Stimulated activated naive CD4-positive, alpha-beta T cell (primary cell): ENCODE data around the gene TNNI3K.
A peak's percentile ranks its signal among the peaks of the same experiment; 100 is the strongest.
"Not testable (repeated sequence)": the region's sequence is repeated elsewhere in the genome, so short reads cannot be mapped to it uniquely, and the experiment has no call there.

Source experiments
- DNase-seq, 6 experiments: peaks; one replicate each; lab custom pipeline; 2025; lab: John Stamatoyannopoulos, UW

TNNI3K gene

GRCh38 chr1:74235153-74235552 lies at the start of gene TNNI3K:
TSS of gene TNNI3K (plus strand) at chr1:74235387. CDS start at chr1:74235452, 65 bp downstream.
- DNase-seq: no peak

DNA sequence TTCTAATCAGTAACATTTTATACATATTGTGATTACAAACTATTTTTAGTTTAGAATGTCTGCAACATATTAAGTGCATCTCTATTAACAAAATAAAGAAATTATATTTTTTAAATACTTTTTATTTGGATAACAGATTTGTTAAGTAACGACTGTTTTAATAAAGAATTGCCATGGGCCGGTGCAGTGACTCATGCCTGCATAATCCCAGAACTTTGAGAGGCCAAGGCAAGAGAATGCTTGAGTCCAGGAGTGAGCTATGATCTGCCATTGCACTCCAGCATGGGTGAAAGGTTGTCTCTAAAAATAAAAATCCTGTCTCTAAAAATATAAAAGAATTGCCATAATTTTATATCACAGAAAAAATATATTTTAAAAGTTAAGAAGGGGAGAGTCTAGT lies 41.3 kb upstream of the TNNI3K start:
- DNase-seq: no peak

GRCh38 chr1:74195339-74195738 lies 39.8 kb upstream of the TNNI3K start:
- no peak for DNase-seq

- DNase-seq: peak in 1 of 6 experiments; percentile 22
Observed at GRCh38 chr1:74197255-74197654, 37.9 kb upstream of the TNNI3K start.

DNA sequence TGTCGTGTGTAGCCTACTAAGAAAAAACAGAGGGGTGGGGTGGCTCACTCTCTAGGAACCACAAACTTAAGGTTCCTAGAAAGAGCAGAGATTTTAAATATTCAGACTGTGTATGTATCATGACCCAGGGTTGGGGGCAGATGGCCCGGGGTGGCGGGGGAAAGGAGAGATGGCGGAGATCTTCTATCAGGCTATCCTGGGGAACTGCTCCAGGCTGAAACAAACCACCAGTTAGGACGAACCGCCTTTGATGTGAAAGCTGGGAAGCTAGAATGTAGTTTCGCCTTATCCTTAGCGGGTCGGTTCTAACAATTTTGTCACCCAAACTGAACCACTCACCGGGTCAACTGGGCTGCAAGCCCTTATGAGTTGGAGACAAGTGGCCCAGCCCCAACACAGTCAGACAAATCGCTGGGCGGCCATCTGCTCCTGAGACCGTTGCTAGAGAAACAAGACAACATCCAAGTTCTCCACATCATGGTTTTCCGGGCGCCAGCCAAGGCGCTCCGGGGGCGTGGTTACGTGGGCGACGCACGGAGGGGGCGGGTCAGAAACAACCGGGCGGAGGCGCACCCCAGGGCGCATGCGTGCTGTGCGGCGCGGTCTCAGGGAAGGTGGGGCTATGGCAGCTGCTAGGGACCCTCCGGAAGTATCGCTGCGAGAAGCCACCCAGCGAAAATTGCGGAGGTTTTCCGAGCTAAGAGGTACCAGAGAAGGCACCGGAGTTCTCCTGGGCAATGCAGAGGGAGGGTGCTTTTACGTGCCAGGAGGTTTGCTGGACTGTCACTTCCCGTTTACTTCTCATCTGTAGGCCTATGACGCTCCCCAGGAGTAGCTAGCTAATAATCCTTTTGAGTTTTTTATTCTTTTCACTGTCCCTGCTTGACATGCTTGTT lies 37.3 kb upstream of the TNNI3K start, which contains the start of the genes FPGT and LRRIQ3:
Gene FPGT (plus strand): TSS at position 586 of the 896 bp plus-strand sequence. CDS start 37 bp downstream, at position 623.
Gene LRRIQ3 (minus strand): TSS at position 520 of the 896 bp plus-strand sequence. CDS start 14,492 bp downstream, outside the sequence.
- DNase-seq: peak; percentile 90 to 95 (median 92)

DNA sequence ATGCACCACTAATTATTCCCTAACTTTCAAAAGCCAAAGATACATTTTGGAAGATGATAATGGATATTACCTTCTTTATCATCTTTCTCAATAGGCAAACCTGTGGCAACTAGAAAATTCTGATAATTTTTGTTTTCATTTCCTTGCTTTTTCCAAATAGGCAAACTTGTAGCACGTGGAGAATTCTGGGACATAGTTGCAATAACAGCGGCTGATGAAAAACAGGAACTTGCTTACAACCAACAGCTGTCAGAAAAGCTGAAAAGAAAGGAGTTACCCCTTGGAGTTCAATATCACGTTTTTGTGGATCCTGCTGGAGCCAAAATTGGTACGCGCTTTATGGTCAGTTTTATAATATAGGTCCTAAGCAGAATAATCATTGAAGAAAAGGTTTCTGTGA lies 35.7 kb upstream of the TNNI3K start:
- no peak for DNase-seq

DNA sequence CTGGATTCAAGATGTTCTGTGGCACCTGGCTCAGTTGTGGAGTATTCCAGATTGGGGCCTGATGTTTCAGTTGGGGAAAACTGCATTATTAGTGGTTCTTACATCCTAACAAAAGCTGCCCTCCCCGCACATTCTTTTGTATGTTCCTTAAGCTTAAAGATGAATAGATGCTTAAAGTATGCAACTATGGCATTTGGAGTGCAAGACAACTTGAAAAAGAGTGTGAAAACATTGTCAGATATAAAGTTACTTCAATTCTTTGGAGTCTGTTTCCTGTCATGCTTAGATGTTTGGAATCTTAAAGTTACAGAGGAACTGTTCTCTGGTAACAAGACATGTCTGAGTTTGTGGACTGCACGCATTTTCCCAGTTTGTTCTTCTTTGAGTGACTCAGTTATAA lies 29.9 kb upstream of the TNNI3K start:
- DNase-seq: no peak

DNA sequence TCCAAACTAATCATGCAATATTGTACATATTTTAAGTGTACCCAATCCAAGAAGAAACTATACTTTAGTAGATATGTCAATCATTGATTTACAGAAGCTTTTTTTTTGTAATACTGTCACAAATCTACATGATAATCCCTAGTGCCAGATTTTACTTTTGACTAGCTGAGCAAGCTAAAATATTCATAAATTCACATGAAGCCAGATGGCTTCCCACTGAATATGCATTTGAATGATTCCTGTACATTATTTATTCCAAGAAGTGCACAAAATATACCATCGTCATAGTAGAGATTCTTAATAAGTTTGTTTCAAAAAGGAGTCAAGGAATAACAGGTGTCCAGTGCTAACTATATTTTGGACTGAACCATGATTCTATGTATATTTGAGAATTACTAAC lies 20.0 kb upstream of the TNNI3K start:
- DNase-seq: no peak

DNA sequence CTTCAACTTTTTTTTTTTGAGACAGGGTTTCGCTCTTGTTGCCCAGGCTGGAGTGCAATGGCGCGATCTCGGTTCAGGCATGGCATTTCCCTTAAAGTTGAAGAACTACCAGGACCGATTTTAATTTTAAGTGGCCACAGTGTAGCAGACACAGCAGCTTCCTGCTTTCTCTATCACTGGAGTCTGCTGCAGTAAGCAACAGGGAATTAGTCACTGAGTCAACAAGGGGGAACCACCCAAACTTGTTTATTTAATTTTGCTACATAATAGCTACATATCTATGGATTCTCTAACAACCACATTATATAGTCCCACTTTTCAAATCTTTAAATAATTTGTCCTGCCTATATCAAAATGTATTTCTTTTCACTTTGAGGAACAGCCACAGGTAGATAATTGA lies 12.5 kb upstream of the TNNI3K start:
- DNase-seq: no peak

DNA sequence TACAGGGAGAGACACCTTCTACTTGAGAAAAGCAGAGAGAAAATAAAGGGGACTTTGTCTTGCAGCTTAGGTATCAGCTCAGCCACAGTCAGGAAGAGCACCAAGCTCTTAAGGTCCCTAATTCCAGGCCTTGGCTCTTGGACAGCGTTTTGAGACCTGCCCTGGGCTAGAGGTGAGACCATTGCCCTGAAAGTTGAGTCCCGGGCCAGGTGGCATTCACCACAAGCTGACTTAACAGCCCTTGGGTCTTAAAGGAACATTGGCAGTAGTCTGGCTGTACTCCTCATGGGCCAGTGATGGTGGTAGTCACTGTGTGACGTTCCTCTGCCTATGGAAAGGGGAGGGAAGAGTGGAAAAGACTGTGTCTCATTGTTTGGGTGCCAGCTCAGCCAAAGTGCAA lies 11.7 kb upstream of the TNNI3K start:
- no peak for DNase-seq

GRCh38 chr1:74236440-74236839 lies 1.3 kb downstream of the TNNI3K start:
- DNase-seq: no peak

DNA sequence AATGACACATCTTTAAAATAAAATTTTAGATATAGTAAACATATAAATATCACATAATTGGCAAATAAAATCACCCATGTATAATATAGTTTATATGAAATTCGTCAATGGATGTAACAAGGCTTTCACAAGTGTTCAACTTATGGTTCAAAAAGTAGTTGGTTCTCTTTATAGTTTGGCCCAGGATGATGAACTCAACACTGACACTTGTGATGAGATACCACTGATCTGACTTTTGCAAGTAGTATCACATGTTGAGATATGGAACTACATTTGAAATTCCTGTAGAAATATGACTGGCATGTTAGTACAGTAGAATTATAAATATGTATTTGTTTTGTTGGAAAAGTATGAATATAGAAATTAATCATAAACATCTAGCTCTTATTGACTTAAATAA lies 1.8 kb downstream of the TNNI3K start:
- DNase-seq: no peak

DNA sequence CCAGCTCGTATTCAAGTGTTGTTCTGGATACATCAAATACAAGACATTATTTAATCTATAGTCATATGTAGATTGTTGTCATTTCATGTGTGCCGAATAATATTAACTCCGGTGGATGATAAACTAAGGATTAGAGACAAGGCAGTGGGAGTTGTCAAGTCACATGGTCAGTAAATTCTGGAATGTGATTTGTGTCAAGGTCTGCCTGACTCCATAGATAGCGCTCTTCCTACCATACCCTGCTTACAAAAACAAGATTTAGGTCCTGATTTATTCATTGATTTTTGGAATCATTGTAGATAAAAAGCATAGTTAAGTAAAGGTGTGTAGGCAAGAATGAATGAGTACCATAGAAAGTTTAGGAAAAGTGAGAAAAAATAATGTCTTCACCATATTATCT lies 2.6 kb downstream of the TNNI3K start:
- DNase-seq: no peak

- no peak for DNase-seq
Observed at GRCh38 chr1:74245168-74245772, 10.1 kb downstream of the TNNI3K start.

GRCh38 chr1:74246315-74246714 lies 11.1 kb downstream of the TNNI3K start:
- DNase-seq: no peak

DNA sequence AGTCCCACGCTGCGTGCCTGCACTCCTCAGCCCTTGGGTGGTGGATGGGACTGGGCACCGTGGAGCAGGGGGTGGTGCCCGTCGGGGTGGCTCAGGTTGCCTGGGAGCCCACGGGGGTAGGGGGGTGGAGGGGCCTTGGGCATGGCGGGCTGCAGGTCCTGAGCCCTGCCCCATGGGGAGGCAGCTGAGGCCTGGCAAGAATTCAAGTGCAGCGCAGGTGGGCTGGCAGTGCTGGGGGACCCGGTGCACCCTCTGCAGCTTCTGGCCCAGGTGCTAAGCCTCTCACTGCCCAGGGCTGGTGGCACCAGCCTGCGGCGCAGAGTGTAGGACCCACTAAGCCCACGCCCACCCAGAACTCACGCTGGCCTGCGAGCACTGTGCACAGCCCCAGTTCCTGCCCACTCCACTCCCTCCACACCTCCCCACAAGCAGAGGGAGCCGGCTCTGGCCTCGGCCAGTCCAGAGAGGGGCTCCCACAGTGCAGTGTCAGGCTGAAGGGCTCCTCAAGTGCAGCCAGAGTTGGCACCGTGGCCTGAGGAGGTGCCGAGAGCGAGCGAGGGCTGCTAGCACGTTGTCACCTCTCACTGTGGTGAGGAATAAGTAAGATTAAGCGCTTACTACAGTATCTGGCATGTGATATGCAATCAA lies 12.8 kb downstream of the TNNI3K start:
- DNase-seq: no peak

DNA sequence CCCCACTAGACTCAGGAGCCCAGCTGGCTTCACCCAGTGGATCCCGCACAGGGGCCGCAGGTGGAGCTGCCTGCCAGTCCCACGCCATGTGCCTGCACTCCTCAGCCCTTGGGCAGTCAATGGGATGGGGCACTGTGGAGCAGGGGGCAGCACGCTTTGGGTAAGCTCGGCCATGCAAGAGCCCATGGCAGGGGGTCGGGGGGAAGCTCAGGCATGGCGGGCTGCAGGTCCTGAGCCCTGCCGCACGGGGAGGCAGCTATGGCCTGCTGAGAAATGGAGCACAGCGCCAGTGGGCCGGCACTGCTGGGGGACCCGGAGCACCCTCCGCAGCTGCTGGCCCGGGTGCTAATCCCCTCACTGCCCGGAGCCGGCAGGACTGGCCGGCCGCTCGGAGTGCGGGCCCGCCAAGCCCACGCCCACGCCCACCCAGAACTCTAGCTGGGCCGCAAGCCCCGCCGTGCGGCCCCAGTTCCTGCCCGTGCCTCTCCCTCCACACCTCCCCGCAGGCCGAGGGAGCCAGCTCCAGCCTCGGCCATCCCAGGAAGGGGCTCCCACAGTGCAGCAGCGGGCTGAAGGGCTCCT lies 18.1 kb downstream of the TNNI3K start:
- not testable (repeated sequence) for DNase-seq

- DNase-seq: no peak
Observed at GRCh38 chr1:74266001-74266400, 30.8 kb downstream of the TNNI3K start.

DNA sequence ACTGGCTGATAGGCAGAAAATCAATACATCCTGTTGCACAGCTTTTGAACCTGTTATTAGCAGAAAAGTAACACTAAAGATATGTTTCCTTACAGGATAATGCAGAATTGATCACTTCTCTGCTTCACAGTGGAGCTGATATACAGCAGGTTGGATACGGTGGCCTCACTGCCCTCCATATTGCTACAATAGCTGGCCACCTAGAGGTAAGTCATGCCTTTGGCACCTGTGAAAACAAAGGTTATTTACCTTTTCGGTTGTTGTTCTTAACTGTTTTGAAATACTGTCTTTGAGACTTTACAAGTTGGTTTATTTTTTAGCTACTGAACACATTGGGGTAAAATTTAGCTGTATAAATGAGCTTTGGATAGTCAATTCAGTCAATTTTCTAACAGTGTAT lies 36.3 kb downstream of the TNNI3K start:
- DNase-seq: no peak

DNA sequence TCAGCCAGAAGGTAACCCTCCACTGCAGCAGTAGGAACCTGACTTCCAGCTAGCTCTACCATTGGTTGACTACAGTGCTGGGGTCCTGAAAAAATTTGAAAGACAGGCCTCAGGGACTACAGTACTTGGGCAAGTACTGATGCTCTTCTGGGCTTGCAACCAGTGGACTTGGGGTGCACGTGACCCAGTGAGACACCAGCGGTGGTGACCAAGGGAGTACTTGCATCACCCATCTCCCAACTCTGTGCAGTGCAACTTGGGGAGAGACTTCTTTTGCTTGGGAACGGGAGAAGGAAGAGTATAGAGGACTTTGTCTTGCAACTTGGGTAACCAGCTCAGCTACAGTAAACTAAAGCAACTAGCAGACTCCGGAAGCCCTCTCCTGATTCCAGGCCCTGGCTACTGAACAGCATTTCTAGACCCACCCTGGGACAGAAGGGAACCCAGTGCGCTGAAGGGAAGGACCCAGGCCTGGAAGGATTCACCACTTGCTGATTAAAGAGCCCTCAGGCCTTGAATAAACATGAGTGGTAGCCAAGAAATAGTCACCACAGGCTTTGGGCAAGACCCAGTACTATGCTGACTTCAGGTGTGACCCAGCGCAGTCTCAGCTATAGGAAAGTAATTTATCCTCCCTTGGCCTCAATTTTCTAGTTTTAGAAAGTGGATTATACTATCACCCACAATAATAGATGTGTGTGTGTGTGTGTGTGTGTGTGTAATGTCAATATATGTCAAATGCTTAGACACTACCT lies 45.6 kb downstream of the TNNI3K start:
- DNase-seq: no peak

DNA sequence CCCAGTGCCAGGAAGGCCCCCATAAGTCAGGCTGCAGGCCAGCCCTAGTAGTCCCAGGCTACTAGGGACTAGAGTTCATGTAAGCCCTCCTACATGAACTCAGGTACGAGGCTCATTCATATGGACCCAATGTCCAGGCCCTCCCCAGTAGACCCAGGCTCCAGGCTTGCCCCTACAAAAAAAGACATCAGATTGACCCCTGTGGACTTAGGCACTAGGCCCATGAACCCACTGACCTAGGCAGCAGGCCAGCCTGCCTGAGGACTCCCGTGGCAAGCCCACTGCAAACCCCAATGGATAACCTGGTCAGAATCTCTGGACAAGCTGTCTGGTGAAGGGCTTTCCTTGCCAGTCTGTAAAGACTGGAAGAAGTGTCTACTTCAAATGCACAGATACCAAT lies 51.2 kb downstream of the TNNI3K start:
- DNase-seq: no peak

GRCh38 chr1:74314438-74314837 lies 79.3 kb downstream of the TNNI3K start:
- no peak for DNase-seq
